ENCODE measurements around the gene WDFY2. TPM values are rescaled to one million over a fixed set of nuclear protein-coding genes. Genes with fewer than 3 reads are reported as not detected.
"Not testable (repeated sequence)": the region's sequence is repeated elsewhere in the genome, so short reads cannot be mapped to it uniquely, and the experiment has no call there.

Gene WDFY2
- total RNA-seq, 1 donor from 2014 or later = 4.9 TPM

- DNase-seq (ENCODE audit: low spot score) = no peak
- intact Hi-C loops (cut with DNase I) = no loop called here
These were observed 41.5 kb downstream of the WDFY2 start for GRCh38 chr13:51625555-51626345.

- DNase-seq (ENCODE audit: low spot score) = no peak
- intact Hi-C loops (cut with DNase I) = no loop called here
These were observed 42.5 kb downstream of the WDFY2 start for GRCh38 chr13:51626749-51627148.

DNA sequence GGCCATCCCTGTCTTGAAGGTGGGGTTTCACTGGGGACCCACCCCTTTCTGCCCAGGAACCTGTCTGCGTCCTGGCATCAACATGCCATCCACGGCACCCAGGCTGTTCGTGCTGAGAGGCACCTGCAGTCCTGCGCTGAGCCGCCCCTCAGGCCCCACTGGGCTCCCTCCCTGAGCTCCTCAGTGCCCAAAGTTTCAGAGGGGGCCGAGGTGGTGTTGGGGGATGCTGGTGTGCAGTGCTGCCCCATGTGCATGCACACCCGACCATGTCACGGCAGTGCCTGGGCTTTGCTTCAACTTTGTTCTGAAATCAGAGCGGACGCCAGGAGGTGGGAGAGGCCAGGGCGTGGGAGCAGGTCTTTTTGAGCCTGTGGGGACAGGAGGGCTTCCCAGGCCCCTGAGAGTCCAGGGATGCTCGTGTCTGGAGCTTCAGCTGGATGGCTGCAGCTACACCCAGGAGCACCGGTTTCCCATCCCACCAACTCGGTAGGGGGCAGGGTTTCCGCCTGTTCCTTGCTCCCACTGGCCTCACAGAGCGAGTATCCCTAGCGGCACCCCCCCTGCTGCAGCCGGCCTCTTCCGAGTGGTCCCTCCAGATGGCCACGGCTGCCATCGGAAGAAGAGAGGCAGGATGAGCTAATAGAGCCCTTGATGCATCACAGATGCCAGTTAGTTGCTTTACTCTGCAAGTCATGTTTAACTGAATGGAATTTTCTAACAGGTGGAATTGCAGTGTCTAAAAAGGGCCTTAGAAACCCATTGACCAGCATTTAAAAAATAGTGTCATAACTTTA lies 44.0 kb downstream of the WDFY2 start:
- DNase-seq (ENCODE audit: low spot score) = no peak

GRCh38 chr13:51629491-51630287 lies 45.4 kb downstream of the WDFY2 start:
- intact Hi-C loops (cut with DNase I) = no loop called here
- no peak for DNase-seq (ENCODE audit: low spot score)

More for the DNA sequence above, 44.0 kb downstream of the WDFY2 start:
- intact Hi-C loops (cut with DNase I) = no loop called here

GRCh38 chr13:51630288-51630615 lies 46.0 kb downstream of the WDFY2 start:
- DNase-seq (ENCODE audit: low spot score) = no peak
- intact Hi-C loops (cut with DNase I) = no loop called here

DNA sequence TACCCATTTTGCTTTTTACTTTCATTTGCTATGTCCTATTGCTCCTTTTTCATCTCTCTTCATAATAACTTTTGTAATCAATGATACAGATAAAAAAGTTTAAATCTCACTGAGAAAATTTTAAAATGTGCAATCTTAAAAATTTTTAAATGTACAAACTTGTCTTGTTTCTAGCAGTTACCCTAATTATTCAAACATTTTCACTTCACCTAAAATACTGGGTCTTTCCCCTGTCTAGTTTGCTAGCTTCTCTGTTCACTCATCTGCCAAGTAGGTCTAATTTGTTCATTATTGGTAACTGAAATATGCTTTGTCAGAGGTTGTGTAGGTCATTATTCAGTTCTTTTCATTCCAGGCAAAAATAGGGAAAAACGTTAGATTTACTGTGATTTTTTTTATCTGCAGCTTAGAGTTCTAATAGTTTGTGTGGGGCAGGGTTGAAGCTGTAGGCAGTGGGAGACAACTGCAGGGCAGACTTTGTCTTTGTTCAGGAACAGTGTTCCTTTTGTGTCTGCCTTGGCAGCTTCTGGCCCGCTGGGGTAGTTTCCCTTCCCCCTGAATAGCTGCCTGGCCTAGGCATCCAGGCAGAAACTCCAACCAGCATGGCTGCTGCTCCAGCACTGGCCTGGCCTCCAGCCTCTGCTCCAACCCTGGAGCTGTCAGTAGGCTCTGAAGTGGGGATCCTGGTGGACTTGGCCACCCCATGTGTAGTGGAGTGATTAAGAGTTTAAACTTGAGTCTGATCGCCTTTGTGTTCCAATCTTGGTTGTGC lies 48.5 kb downstream of the WDFY2 start:
- intact Hi-C loops (cut with DNase I) = no loop called here

DNA sequence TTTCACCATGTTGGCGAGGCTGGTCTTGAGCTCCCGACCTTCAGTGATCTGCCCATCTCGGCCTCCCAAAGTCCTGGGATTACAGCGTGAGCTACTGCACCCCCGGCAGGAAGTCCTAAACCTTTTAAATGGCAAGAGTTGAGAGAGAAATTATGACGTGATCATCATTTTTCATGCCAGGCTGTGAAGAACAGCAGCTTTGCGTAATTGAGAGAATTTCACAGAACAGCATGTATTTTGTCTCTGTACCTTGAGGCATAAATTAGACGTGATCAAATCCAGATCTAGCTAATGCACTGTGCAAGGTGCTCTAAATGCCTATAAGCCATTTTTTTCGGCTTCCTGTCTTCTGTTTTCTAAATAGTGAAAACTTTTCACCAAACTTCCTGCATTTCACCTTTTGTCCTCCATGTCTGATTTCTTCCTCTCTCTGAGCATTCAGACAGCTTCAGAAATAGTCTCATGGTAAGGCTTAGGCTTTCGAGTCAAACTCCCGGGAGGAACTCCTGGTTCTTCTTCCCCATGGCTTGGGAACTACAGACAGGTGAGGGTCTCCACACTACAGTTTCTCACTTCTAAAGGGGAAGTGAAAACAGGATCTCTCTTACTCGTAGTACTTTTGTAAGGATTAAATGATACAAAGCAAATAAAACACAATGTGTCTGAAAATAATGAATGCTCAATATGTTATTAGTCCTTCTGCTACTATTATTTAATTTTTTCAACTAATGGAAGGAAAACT lies 51.0 kb downstream of the WDFY2 start:
- DNase-seq (ENCODE audit: low spot score) = no peak
- intact Hi-C loops (cut with DNase I) = no loop called here

More for the DNA sequence above, 48.5 kb downstream of the WDFY2 start:
- DNase-seq (ENCODE audit: low spot score) = no peak

- intact Hi-C loops (cut with DNase I) = no loop called here
- no peak for DNase-seq (ENCODE audit: low spot score)
These were observed 52.2 kb downstream of the WDFY2 start for GRCh38 chr13:51636349-51636890.

DNA sequence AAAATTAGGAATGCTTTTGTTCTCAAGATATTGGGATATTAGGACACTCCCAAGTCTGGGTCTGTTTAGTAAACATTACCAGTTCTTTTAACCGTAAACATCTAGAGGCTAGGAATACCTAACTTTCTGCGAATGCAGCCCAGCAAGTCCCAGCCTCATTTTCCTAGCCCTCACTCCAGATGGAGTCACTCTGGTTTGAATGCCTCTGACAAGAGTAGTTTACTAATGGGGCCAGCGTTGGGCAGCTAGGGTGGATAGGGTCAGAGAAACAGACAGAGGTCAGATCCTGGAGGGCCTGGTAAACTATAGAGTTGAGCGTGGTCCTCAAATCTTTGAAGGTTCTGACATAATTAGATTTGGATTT lies 53.6 kb downstream of the WDFY2 start:
- intact Hi-C loops (cut with DNase I) = no loop called here
- no peak for DNase-seq (ENCODE audit: low spot score)

DNA sequence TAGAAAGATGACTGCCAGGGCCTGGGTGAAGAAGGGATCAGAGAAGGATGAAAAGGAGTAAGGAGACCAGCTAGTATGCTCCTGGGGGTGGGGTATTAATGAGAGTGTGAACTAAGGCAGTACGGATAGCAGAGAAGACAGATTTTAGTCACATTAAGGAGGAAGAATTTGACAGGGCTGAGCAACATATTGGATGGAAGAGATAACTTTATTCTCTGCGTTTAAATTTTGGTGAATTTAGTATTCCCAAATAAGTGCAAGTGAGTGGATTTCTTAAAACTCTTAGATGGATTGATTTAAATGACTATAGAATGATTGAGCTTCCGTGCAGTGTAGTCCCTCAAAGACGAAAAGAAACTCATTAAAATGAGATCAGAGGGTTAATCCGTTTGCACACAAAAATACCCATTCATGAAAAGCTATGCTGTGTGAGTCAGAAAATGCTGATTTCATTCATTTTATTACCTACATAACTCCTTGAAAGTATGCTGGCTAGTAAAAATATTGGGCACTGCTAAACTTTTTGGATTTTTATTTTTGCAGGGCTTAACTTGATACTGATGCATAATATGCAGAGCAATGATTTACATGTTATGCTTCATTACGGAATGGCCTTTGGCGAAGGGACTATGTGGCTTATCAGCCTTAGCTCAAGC lies 54.1 kb downstream of the WDFY2 start:
- intact Hi-C loops (cut with DNase I) = no loop called here
- no peak for DNase-seq (ENCODE audit: low spot score)

GRCh38 chr13:51639171-51639570 lies 54.9 kb downstream of the WDFY2 start:
- no peak for DNase-seq (ENCODE audit: low spot score)
- intact Hi-C loops (cut with DNase I) = no loop called here

DNA sequence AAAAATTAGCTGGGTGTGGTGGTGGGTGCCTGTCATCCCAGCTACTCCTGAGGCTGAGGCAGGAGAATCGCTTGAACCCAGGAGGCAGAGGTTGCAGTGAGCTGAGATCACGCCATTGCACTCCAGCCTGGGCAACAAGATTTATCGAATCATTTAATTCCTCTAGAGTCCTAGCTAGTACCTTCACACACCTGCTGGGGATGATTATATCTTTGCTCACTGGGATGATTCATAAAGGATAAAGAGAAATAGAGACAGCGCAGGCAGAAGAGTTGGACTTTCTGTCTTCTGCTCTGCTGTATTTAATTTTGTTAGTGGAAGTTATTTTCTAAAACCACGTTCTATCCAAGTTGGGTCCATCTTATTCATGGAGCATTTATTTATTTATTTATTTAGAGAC lies 56.4 kb downstream of the WDFY2 start:
- DNase-seq (ENCODE audit: low spot score); intact Hi-C loops (cut with DNase I): not testable (repeated sequence)

DNA sequence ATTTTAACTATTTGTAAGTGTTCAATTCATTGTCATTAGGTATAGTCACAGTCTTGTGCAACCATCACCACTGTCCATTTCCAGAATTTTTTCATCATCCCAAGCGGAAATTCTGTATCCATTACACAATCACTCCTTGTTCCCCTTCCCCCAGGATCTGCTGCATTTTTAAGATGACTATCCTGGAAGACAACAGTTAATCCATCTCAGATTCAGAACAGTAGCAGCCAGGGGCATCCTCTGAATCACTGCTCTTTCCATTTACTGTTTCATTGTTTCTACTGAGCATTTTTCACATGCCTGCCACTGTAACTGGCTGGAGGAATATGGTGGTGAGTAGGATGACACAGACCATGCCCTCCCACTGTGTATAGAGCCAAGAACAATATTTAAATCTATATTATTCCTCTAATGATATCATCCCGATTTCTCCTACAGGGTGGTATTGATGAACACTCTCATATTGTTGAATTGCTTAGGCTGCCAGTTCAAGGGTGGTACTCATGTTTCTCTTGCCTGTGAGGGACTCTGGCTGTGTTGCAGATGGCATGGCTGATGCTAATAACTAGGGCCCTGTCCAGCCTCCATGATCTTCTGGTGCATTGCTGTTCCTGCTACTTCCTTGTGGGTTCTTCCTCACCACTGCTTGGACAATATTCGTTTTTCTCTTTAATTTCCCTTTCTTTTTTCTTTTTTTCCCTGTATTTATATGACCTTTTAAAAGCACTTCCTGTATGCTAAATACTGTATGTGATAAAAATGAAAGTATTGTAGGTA lies 59.0 kb downstream of the WDFY2 start:
- DNase-seq (ENCODE audit: low spot score) = no peak
- intact Hi-C loops (cut with DNase I) = no loop called here

DNA sequence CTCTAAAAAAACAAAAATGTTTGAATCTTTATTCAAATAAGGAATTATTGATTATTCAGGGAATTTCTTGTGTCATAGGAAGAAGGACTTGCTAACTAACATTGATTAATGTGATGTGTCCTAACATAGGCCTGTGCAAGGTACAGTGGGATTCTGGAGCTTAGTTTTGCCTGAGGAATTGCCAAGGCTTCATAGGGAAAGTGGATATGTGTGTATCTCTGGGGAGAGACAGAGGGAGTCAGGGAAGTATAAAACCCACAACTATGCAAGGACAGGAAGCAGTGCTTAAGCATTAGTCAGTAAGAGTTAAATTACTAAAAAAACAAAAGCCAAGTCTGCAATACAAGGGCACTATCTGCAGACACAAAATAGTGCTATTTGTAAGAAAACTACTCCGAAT lies 59.6 kb downstream of the WDFY2 start:
- no peak for DNase-seq (ENCODE audit: low spot score)
- intact Hi-C loops (cut with DNase I) = no loop called here

- no peak for DNase-seq (ENCODE audit: low spot score)
- intact Hi-C loops (cut with DNase I) = no loop called here
These were observed 60.4 kb downstream of the WDFY2 start for GRCh38 chr13:51644654-51645053.

DNA sequence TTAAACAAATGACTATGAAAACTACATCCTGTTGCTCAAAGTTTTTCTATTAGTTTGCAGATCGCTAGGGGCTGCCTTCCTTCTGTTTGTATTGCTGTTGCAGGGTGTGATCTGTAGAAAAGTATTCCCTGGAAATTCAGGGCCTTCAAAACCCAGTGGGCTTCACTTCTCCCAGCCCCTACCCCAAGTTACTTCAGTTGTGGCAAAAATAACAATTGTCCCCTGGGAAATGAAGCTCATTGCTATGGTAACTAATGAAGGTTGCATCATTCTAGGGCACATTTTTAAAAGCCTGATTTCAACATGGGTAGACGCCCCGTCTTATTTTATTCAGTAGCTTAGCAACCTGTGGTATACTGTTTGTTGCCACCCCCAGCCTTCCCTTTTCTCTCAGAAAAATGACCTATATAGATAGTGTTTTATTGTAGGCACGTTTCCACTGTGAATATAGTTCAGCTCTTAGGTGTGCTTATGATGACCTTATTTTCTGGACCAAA lies 60.9 kb downstream of the WDFY2 start:
- intact Hi-C loops (cut with DNase I) = no loop called here
- DNase-seq (ENCODE audit: low spot score) = no peak
